Natural killer cell (primary cell): ENCODE measurements around the gene RNASE11. TPM values are rescaled to one million over a fixed set of nuclear protein-coding genes. Genes with fewer than 3 reads are reported as not detected.

Experiments used
- ATAC-seq, 3 donors: fragments of 150-1000 bp in 2 of 3; fragments of 200-7000 bp in 1 of 3; cut with Tn5 transposase; 1 replicate in 1 of 3; 2 replicates in 2 of 3; pipeline ENCODE4 v1.10.0; 2021; ENCODE audit warnings: mild to moderate bottlenecking in 2 of 3, moderate library complexity in 2 of 3
- DNase-seq, 2 donors: peaks; one replicate each; pipeline versions ENCODE4 v3.0.0 to v3.0.0-alpha.2; 2013 to 2021; ENCODE audit warnings: mixed read lengths in 1 of 2
- H3K27ac ChIP-seq: one replicate; pipeline ENCODE4 v1.5.1; 2013; ENCODE audit warnings: mild to moderate bottlenecking, low read length
- H3K27me3 ChIP-seq: one replicate; pipeline ENCODE4 v1.6.1; 2013; ENCODE audit warnings: low read length; ENCODE audit not compliant: control insufficient read depth, insufficient read depth
- H3K36me3 ChIP-seq: one replicate; pipeline ENCODE4 v1.6.1; 2013; ENCODE audit warnings: low read length; ENCODE audit not compliant: control insufficient read depth, insufficient read depth
- H3K4me1 ChIP-seq: one replicate; pipeline ENCODE4 v1.6.1; 2013; ENCODE audit warnings: low read length; ENCODE audit not compliant: control insufficient read depth, insufficient read depth
- H3K4me3 ChIP-seq: one replicate; pipeline ENCODE4 v1.5.1; 2013; ENCODE audit warnings: low read length
- H3K9me3 ChIP-seq: one replicate; pipeline ENCODE4 v1.6.1; 2013; ENCODE audit warnings: low read length; ENCODE audit not compliant: control insufficient read depth, insufficient read depth
- H3K27ac Mint-ChIP-seq, 2 donors: one replicate each; pipeline ENCODE4 v1.8.0; 2022; ENCODE audit warnings: mild to moderate bottlenecking in 2 of 2, mixed read lengths in 2 of 2, moderate library complexity in 1 of 2
- H3K27me3 Mint-ChIP-seq, 2 donors: one replicate each; pipeline ENCODE4 v1.8.0; 2022; ENCODE audit warnings: low read depth in 2 of 2, mixed read lengths in 2 of 2
- H3K36me3 Mint-ChIP-seq: one replicate; pipeline ENCODE4 v1.8.0; 2022; ENCODE audit warnings: mixed read lengths
- H3K4me1 Mint-ChIP-seq, 2 donors: one replicate each; pipeline ENCODE4 v1.8.0; 2022; ENCODE audit warnings: mixed read lengths in 2 of 2
- H3K4me3 Mint-ChIP-seq: one replicate; pipeline ENCODE4 v1.8.0; 2022; ENCODE audit warnings: mild to moderate bottlenecking, moderate library complexity, mixed read lengths
- H3K9me3 Mint-ChIP-seq, 2 donors: one replicate each; pipeline ENCODE4 v1.8.0; 2022; ENCODE audit warnings: mixed read lengths in 2 of 2
- WGBS: methylation state at CpG from one replicate; pipeline ENCODE4 v1.1.7; 2013; ENCODE audit warnings: missing lambda C conversion rate; ENCODE audit not compliant: insufficient coverage; 5-methylcytosine and 5-hydroxymethylcytosine counted together
- intact Hi-C: fragments of 100-400 bp; cut with micrococcal nuclease; formaldehyde crosslinking; loops from one replicate; pipeline ENCODE4 v1.14.2; 2022
- total RNA-seq, 4 donors: library from RNA; stranded (reverse); fragments of 120-200 nt in 1 of 4; gene quantifications; one replicate each; pipeline versions ENCODE4 v1.2.3 to v1.2.4, GENCODE V29; 2013 to 2022
- TF ChIP-seq, protein P1 (sequence below): fragments of 200-600 bp; IDR thresholded peaks from one replicate; pipeline ENCODE4 v1.8.0; 2022; ENCODE audit warnings: antibody characterized with exemption

Gene RNASE11
- total RNA-seq, 3 donors from 2014 or later (not counting 1 experiment from before 2014, with no cell fraction given), result not detected

DNA sequence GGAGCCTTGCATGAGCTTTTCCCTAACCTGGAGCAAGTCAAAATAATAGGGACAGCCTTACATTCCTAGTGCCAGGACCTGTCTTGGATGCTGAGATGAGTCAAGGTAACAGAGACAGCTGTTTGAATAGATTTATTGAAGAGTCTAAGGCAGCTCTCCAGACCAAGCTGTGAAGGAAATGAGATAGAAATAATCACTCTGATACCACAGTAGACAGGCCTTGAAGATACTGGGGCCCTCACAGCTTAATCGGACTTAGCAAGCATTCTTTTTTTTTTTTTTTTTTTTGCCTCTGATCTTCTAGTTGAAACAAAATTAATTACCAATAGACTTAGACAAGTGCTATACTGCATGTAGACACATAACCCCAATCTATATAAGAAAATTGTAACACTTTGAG is 23.8 kb downstream of the RNASE11 start:
- 80% methylated on average over 1 of the region's 1 CpG for WGBS
- Mint-ChIP-seq H3K36me3 (no peaks in the 10 kb centered on the region), H3K27ac (no peak overlapping the region), H3K4me3 (no peak overlapping the region), H3K4me1 (no peaks in the 10 kb centered on the region), H3K27me3 (peaks cover 3 to 5% of the 10 kb centered on the region in 2 donors), H3K9me3 (peaks cover 0 to 2% of the 10 kb centered on the region in 2 donors)
- no peak for DNase-seq
- TF ChIP-seq, protein P1, sequence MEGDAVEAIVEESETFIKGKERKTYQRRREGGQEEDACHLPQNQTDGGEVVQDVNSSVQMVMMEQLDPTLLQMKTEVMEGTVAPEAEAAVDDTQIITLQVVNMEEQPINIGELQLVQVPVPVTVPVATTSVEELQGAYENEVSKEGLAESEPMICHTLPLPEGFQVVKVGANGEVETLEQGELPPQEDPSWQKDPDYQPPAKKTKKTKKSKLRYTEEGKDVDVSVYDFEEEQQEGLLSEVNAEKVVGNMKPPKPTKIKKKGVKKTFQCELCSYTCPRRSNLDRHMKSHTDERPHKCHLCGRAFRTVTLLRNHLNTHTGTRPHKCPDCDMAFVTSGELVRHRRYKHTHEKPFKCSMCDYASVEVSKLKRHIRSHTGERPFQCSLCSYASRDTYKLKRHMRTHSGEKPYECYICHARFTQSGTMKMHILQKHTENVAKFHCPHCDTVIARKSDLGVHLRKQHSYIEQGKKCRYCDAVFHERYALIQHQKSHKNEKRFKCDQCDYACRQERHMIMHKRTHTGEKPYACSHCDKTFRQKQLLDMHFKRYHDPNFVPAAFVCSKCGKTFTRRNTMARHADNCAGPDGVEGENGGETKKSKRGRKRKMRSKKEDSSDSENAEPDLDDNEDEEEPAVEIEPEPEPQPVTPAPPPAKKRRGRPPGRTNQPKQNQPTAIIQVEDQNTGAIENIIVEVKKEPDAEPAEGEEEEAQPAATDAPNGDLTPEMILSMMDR, result no peak
- Histone ChIP-seq H3K27ac (no peak overlapping the region), H3K4me1 (no peaks in the 10 kb centered on the region), H3K36me3 (no peaks in the 10 kb centered on the region), H3K27me3 (no peaks in the 10 kb centered on the region), H3K4me3 (no peak overlapping the region), H3K9me3 (no peaks in the 10 kb centered on the region)
- intact Hi-C loops, result no loop called here
- no peak for ATAC-seq

DNA sequence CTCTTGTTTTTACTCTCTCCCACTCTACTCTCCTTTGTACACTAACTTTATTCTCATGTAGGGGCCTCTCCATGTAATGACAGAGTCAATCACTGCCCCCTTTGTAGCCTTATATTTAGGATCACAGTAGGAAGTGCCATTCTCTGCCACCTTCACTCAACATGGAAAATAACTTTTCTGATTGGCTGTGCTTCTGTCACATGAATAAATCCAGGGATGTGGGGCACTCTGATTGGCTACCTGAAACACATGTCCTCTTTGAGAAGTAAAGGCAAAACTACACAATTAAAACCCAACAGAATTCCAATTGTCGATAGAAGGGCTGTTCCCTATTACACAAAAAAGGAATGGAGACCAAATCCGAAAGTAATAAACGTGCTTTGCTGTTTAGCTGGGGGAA is 26.8 kb downstream of the RNASE11 start, which contains the start of gene RNASE9:
Gene RNASE9 (minus strand): TSS at position 87 of the 400 bp plus-strand sequence.
- H3K27ac ChIP-seq, result no peak within 1 kb of the TSS
- Mint-ChIP-seq H3K27me3 (peaks cover 5 to 7% of the 10 kb centered on the region in 2 donors), H3K4me3 (no peak within 1 kb of the TSS), H3K4me1 (no peaks in the 10 kb centered on the region), H3K27ac (no peak within 1 kb of the TSS), H3K36me3 (no peaks in the 10 kb centered on the region), H3K9me3 (no peaks in the 10 kb centered on the region)
- WGBS, result 100% methylated on average over 1 of the region's 3 CpGs
- no peak for ATAC-seq
- TF ChIP-seq, protein P1, result no peak
- no peak within 1 kb of the TSS for H3K4me3 ChIP-seq
- H3K36me3 ChIP-seq, result no peaks in the 10 kb centered on the region
- H3K27me3 ChIP-seq, result no peaks in the 10 kb centered on the region
- DNase-seq, result no peak
- no peaks in the 10 kb centered on the region for H3K9me3 ChIP-seq
- no peaks in the 10 kb centered on the region for H3K4me1 ChIP-seq
- intact Hi-C loops, result no loop called here

DNA sequence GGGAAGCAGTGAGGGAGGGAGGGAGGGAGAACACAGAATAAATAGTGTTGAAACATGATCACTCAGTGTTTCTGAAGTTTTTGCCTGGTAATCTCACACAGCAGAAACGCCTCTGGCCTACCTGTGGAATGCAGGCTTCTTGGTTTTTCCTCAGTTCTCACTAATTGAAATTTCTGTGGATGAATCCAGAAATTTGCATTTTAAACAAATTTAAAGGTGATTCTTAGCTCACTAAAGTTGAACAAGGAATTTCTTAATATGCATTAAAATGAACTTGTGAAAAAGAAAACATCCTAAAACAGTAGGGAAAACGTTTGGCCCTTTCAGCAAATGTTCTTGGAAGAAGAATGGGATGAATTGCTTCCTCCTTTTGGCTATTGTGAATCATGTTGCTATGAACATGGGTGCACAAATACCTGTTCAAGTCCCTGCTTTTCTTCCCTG is 28.3 kb downstream of the RNASE11 start:
- Histone ChIP-seq H3K4me3 (no peak overlapping the region), H3K4me1 (no peaks in the 10 kb centered on the region), H3K27me3 (no peaks in the 10 kb centered on the region), H3K9me3 (no peaks in the 10 kb centered on the region), H3K36me3 (no peaks in the 10 kb centered on the region), H3K27ac (no peak overlapping the region)
- TF ChIP-seq, protein P1, result no peak
- no peaks in the 10 kb centered on the region for H3K36me3 Mint-ChIP-seq
- H3K4me3 Mint-ChIP-seq, result no peak overlapping the region
- H3K27me3 Mint-ChIP-seq, result peaks cover 5 to 7% of the 10 kb centered on the region in 2 donors
- intact Hi-C loops, result no loop called here
- WGBS, result 78% methylated on average over 2 of the region's 2 CpGs
- no peak overlapping the region for H3K27ac Mint-ChIP-seq
- no peaks in the 10 kb centered on the region for H3K4me1 Mint-ChIP-seq
- DNase-seq (no peak), ATAC-seq (no peak)
- no peaks in the 10 kb centered on the region for H3K9me3 Mint-ChIP-seq

DNA sequence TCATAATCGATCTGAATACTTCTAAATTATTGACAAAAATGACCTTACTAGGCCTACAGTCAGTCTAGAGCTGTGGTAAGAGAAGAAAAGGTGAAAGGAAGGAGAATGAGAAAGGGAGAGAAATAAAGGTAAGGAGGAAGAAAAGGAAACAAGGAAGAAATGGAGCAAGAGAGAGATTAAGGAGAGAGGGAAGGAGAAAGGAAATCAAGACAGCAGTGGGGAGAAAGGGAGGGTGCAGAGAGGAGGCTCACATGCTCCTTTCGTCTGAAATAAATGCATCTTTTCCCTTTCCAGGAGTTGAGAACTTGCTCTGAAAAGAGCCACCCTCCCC is 30.6 kb downstream of the RNASE11 start:
- H3K36me3 Mint-ChIP-seq, result no peaks in the 10 kb centered on the region
- intact Hi-C loops, result no loop called here
- TF ChIP-seq, protein P1, result no peak
- no peaks in the 10 kb centered on the region for H3K9me3 ChIP-seq
- no peaks in the 10 kb centered on the region for H3K4me1 Mint-ChIP-seq
- ATAC-seq (no peak), DNase-seq (no peak)
- H3K27ac ChIP-seq, result no peak overlapping the region
- 86% methylated on average over 1 of the region's 2 CpGs for WGBS
- no peaks in the 10 kb centered on the region for H3K9me3 Mint-ChIP-seq
- H3K4me3 ChIP-seq, result no peak overlapping the region
- H3K4me1 ChIP-seq, result no peaks in the 10 kb centered on the region
- peaks cover 5 to 9% of the 10 kb centered on the region in 2 donors for H3K27me3 Mint-ChIP-seq
- no peak overlapping the region for H3K4me3 Mint-ChIP-seq
- no peak overlapping the region for H3K27ac Mint-ChIP-seq
- no peaks in the 10 kb centered on the region for H3K27me3 ChIP-seq
- no peaks in the 10 kb centered on the region for H3K36me3 ChIP-seq
